NCI-H128 (cell line): Measurements from ENCODE around the gene PMEPA1.

Source experiments
- DNase-seq: peaks from one replicate; lab custom pipeline; 2025; ENCODE audit not compliant: unreplicated experiment; lab: John Stamatoyannopoulos, UW

PMEPA1 gene

DNA sequence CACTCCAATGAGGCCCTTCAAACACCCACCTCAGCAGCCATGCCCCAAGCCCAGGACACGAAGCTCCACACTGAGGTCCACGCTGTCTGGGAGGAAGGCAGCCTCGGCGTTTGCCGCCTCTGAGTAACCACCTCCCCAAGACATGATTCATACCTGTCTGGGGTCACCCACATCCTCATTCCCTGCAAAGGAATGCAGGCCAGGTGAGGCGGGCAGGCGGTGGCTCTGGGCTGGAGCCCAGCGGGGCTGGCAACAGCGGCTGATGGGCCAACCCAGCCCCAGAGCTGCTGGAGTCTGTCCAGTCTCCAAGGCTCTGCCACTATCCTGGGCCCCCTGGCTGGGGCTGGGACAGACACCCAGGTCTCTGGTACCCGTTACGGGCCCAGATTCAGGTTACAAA lies 14.8 kb downstream of the PMEPA1 start:
- no peak for DNase-seq

DNA sequence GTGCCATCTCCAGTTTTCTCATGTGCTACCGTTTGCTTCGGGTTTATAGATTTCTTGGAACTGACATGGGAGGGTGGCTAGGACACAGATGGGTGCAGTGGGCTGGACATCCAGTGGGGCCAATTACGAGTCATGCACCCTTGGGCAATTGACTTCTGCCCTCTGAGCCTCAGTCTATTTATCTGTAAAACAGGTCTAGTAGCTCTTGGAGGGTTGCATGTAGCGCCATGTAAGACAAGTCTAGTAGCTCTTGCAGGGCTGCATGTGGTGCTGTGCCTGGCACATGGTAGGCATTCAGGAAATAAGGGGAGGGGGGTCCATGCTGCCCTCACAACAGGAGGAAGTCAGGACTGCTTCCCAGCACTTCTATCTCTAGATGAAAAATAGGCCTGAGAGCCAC lies 15.3 kb downstream of the PMEPA1 start:
- no peak for DNase-seq

DNA sequence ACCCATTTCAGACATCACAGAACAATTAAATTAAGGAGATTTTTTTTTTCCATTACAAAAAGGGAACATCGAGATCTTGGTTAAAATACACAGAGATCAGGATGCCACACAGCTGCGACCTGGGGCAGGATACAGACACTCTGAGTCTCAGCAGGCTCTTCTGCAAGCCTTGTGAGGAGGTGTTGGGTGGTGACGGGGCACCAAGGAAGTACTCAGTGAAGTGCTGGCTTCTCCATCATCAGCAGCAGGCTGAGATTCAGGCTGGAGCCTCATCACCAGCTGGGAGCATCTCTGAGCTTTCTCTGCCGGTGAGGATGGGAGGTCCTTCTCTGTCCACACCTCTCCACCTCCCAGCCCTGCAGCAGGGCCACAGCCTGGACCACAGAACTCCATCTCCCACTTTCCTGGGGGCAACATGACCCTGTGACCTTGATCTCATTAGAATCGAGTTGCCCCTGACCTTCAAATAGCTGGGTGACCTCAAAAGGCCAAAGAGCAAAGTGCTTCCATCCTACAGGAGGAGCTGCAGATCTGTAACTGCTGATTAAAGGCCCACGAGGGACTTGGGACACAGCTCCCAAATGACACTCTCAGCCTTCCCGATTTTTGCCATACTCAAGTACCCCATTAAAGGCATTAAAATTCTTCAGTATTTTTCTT lies 16.0 kb downstream of the PMEPA1 start:
- no peak for DNase-seq

DNA sequence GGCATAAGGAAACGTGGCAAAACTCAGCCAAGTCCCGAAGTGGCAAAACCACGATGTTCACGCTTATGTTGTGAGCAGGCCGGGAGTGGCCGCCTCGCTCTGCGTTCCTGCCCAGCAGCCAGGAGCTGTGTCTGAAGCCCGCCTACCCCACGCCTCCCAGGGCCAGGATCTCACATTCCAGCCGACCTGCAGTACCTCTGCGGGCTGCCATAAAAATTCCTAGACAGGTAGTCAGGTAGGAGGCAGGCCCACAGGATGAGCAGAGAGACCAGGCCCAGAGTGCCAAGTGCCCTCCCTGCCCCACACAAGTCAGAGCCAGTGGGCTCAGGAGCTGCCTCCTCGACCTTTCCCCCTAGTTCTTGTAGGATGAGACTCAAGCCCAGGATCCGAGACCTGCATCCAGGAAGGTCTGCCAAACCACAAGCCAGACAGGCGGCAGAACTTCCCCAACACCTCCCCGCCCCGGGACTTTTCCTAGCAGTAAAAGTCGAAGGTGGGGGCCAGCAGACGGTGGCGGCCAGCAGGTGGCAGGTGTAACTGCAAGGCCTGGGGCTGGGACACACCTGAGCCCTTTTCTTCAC lies 16.7 kb downstream of the PMEPA1 start:
- DNase-seq = no peak

DNA sequence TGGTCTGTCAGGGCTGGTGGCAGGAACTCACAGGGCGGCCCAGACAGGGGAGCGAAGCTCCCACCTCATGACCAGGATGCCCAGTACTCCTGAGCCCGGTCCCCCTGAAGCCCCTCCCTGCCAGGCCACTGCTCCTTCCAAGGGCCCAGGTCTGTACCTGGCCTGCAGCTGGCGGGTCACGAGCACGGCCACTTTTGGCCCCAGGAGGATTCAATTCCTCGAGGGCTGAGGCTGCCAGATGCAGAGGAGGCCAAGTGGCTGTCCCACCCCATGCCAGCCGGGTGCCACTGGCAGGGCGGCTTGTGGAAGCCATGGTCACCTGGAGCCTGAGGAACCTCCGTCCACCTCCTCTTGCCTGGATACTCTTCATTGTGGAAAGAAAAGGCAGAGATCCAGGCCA lies 17.4 kb downstream of the PMEPA1 start:
- DNase-seq = no peak

DNA sequence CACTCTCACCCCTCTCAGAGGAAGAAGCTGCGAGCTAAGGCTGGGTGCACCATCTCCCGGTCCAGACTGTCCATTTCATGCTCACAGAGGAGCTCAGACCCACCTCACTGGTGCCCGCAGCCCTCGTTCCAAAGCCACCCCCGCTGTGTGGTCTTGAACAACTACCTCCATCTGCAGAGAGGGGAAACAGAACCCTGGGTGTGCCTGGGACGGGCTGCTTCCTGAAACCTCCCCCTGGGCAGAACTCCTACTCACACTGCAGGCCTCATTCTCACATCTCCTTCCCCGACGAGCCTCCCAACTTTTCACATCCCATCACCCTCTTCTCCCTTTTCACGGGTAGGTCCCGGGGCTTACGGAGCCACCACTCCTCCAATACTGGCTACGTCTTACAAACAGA lies 18.1 kb downstream of the PMEPA1 start:
- no peak for DNase-seq

DNA sequence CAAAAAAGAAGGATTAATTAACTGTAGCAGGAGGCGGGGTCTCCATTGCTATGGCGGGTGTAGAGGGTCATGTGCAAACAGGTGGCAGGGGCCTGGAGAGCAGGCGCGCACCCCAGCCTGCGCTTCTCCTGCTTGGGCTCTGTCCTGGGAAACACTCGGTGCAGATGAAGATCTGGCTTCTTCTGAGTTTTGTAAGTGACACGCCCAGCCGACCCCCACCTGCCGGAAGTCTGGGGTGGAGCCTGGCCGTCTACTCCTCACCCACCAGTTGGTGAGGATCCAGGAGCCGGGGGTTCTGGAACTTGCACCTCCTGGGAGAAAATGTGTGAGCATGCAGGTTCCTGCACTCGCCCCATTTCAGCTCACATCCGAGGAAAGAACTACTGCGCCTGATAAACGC lies 19.3 kb downstream of the PMEPA1 start:
- no peak for DNase-seq

DNA sequence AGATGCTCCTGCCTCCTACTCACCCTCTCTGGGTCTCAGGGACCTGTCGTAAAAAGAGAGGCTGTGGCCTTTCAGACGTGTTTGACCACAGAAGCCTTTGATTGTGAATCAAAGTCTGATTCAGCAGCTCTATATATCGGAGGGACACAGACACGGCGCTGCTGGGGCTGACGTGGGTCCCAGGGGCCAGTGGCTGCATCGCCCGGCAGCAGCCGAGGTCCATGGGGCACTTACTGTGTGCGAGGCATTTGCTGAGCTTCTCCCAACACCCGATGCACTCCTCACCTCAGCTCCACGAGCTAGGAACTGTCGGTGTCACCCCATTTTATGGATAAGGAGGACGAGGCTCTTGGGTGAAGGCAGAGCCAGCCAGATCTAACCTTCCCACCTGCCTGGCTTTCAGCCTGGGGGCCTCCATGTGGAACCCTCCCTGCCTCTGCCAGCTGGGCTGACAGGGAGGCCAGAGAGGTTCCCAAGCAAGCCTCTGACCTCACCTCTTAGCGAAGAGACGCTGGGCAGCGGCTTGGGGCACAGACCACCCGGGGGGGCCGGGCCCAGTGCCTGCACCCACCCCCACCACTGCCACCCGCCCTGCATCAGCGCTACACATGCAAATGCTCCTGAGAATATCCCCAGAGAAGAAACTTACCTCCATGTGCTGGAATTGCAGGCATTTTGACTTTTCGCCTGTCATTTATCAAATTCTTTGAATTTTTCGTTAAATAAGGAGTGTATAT lies 19.9 kb downstream of the PMEPA1 start:
- no peak for DNase-seq

DNA sequence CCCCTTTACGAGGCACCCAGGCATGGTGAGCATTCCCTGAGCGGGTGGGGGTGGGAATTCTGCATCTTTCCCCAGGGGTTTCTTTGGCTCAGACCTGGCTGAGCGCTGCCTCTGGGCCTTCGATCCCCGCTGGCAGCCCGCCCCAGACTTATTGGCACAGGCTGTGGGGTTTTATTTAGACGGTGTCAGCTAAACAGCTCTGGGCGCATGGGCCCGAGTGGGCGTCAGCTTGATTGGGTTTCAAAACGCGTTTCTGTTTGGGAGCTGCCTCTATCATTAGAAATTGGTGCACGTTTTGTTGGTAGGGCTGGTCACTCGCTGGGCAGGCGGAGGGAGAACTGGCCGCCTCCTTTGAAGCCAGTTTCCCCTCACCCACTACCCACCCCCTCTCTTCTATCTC lies 21.0 kb downstream of the PMEPA1 start:
- DNase-seq = no peak

DNA sequence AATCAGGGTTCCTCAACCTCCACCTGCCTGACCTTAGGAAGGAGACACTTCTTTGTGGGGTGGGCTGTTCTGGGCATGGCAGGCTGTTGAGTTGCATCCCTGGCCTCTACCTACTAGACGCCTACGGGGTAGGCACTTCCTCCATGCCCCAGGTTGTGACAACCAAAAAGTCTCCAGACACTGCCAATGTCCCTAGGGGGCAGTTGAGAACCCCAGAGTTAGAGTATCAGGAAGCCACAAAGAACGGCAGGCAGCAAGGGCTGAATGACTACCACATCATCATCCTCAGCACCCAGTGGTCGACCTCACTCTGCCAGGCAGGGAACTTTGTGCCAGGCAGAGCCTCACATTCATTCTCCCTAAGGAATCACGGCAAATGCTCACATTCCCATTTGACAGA lies 21.5 kb downstream of the PMEPA1 start:
- no peak for DNase-seq

DNA sequence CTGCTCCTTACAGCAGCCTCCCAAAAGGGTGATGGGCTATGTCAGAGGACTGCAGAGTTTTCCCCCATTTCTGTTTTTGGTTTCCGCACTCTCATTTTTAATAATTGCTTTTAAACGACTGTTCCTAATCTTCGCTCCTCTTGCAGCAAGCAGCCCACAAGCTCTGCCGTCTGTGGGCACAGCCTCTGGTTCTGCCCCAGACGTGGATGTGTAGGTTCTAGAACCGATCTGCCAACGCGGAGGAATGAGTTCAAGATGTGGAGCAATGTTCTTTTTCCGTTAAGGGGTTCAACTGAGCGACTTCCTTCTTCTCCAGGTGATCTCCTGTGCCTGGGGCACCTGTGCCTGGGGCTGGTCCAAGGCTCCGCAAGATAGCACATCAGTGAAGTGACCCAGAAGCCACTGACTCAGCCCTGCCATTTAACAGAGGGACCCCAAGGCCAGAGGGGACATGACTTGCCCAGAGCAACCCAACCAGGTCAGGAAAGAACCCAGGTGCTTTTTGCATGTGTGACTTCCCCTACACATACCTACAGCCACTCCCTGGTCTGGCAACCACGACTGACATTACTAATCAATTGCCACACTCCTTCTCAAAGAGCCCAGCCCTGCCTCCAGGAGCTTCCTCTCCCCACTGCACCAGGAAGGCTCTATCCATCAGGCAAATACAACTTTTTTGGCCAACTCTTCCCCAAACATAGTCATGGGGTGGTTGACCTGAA lies 22.7 kb downstream of the PMEPA1 start:
- DNase-seq = no peak

DNA sequence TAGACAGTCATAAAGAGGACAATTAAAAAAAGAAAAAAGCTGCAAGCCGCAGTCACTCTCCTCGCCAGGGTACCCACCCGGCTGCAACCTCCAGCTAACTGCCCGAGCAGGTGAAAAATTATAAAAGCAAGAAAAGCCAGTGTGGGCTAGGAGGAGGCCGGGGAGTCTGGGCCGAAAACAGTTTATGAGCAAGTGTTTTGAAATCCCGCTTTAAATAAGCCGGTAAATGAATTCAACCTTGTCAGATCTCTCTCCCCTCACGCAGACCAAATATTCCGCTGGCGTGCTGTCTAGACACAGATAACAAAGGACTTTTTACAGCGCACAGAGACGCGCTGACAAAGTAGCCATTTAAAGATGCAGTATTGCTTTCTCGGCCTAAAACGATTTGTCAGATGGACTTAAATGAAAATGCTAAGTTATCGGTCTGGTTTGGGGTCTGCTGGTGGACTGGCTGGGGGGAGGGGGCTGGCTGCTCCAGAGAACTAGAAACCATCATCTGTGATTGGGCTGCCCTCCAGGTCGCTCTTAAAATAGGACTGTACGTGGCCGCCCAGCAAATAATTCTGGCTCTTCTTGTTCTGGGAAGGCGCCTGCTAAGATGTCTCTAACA lies 24.6 kb downstream of the PMEPA1 start:
- peak; percentile 11 for DNase-seq

DNA sequence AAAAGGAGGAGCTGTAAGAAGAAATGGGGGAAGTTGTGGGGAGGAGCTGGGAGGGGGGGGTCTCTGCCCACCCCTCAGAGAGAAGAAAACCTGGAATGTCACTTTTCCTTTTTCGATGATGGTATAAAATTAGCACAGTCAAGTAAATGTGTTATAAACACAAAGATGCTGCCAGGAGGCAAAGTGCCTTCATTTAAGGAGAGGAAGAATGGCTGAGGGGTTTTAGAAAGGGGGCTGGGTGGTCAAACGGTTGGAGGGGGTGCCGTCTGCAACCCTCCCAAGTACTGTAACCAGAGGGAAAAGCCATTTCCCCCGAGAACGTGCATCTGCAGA lies 25.0 kb downstream of the PMEPA1 start:
- no peak for DNase-seq

DNA sequence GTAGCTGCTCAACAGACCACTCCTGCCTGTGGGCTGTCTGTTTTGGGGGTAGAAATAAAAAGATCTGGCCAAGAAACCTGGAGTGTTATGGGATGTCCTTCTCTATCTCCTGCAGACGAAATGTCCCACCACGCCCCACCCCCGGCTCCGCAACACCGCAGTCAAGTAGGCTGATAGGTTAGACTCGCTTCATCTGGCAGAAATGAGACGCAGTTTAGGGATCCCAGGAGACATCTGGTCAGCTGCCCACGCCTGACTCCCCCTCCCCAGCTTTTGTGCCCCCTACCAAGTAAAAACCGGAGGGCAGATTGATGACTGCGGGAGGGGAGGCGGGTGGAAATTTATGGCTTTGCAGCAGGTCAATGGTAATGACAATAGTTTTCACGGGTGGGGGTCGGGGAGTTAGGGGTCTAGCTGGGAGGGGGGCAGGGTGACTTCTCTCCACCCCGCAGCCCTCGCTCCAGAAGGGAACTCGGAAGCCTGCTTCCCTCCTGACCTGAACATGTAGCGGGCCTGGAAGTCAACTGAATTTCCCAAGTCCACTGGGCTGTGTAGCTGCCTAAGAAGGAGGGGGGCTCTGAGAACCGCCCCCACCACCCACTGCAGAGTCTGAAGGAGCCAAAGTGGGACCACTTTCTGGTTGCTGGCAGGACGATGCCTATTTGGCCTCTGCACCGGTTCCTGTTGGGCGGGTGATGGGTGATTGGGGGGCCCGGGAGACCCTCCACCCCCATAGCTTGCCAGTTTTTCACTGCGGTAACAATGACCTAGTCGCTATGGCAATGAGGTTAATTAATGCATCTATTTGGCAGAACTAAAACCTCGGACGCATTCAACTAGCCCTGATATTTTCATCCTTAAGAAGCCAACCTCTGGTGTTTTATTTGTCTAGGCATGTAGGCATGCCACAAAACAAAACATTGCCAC lies 25.7 kb downstream of the PMEPA1 start:
- no peak for DNase-seq

DNA sequence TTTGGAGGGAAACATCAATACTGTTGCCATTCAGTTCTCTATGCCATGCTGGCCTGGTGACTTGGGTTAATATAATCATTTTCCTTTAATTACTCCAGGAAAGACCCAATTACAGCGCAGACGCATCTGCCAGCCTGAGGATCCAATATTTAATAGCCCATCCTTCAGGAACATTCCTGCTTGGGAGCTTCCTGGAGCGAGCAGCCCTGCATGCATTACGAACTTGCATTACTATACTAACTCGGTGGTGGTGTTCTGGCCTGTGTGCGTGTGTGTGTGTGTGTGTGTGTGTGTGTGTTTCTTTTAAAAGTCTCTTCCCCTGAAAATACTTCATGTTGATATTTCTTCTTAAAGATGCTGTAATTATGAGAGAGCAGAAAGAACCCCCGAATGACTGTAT lies 26.5 kb downstream of the PMEPA1 start:
- DNase-seq = no peak

DNA sequence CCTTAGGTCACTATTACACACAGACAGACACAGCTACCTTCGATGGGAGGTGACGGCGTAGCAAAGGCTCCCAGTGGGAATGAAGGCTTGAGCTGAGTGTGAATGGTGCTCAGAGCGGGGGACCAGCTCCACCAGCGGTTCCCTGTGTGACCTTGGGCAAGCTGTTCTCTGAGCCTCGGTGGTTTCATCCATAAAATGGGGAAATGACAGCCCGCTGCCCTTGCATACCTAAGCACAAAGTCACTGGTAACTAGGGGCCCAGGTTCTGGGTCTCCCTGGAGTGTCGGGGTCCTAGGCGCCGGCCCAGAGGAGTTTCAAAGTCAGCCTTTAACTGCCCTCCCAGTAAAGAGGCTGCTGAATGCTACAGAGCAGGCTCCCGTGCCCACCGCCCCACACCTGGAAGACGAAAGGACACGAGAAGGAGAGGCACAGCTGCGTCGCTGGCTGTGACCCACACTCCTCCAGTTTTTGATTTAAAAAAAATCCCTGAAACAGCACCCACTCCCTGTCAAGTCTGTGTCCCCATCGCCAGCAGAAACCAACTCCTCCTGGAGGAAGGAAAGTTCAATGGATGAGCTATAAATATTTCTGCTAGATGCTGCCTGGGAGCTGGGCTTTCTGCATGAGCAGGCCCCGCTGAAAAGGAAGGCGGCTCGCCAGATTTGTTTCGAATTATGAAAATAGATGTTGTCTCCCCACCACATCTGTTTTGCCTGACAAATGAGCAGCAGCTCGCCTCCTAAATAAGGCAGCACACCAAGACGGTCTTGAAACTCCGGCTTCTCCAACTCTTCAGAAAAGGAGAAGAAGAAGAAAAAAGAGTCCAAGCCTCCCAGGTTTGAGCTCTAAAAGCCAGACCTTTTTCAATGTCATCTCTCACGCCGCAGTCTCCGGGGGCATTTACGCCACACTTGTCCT lies 27.4 kb downstream of the PMEPA1 start:
- DNase-seq = no peak

DNA sequence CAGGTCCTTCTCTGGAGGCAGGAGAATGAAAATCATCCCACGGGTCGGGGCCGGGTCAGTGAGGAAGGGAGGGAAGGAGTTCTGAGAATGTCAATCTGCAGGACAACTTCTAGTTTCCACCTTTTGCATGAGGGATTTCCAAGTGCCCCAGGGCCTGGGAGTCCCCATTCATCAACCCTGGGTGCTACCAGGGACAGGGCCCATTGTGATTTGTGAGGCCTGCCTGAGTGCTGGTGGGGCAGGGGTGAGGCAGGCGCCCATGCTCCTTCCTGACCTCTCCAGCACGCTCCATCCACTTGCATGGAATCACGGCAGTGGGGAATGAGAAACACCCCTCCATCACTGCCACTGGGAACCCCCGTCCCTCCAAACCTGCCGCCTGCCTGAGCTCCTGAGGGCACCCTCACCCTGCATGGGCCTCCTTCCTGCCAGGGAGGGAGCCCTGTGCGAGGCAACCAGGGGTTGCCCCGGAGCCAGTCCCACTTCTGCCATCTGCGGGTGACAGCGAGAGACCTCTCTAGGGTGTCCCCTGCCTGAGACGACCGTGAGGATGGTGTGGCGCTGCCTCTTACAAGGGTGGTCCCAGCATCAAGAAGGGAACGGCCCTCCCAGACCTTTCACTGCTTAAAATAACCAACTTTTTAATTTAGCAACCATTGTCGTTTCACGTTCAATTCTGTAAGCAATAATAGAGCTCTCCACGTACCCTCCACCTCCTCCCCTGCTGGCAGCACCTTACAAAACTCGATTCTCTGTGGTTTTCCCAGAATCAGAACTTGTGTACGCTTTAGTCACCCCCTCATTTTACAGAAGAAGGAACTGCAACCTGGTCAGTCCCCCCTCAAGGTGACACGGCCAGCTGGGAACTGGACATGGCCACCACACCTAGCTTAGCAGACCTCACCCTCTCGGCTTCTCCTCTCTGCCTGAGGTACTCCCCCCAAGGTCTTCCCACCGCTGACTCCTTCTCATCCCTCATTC lies 28.6 kb downstream of the PMEPA1 start:
- no peak for DNase-seq

DNA sequence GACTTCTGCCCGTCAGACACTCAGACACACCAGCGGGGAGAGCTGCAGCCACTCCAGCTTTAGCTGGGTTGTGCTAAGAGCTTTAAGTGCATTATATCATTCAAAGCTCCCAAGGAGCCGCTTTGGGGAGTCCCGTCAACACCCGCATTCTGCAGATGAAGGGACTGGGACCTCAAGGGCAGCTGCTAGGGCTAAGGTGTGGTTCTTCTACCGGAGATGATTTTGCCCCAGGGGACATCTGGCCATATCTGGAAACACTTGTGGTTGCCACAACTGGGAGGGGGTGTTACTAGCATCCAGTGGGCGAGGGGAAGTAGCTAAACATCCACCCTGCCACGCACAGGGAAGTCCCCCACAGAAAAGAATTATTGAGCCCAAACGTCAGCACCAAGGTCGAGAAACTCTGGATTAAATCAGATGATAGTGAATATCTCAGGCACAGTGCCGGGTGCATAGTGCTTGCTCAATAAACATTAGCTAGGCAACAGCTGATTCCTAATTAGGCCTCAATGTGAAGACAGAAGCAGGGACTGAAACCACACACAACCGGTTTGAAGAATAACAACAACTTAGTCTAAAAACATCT lies 29.6 kb downstream of the PMEPA1 start:
- no peak for DNase-seq
